Progenitor cell of endocrine pancreas (in vitro differentiated cells): ENCODE results near the gene CPEB3. TPM values are rescaled to one million over a fixed set of nuclear protein-coding genes. Genes with fewer than 3 reads are reported as not detected.

Experiments
- DNase-seq: peaks from one replicate; pipeline ENCODE4 v3.0.0; 2021; ENCODE audit warnings: low spot score; ENCODE audit not compliant: unreplicated experiment
- H3K27ac Mint-ChIP-seq: 2 replicates; pipeline ENCODE4 v1.8.0; 2021; ENCODE audit warnings: mild to moderate bottlenecking, moderate library complexity, mixed read lengths
- H3K27me3 Mint-ChIP-seq: 2 replicates; pipeline ENCODE4 v1.8.0; 2021; ENCODE audit warnings: mixed read lengths
- H3K36me3 Mint-ChIP-seq: 2 replicates; pipeline ENCODE4 v1.8.0; 2022; ENCODE audit warnings: mixed read lengths; ENCODE audit not compliant: insufficient read depth
- H3K4me1 Mint-ChIP-seq: 2 replicates; pipeline ENCODE4 v1.8.0; 2021; ENCODE audit warnings: low read depth, mixed read lengths
- H3K4me3 Mint-ChIP-seq: 2 replicates; pipeline ENCODE4 v1.8.0; 2021; ENCODE audit warnings: low read depth, mild to moderate bottlenecking, moderate library complexity, mixed read lengths
- H3K9me3 Mint-ChIP-seq: 2 replicates; pipeline ENCODE4 v1.8.0; 2021; ENCODE audit warnings: low read depth, mixed read lengths
- total RNA-seq: library from RNA; stranded (reverse); gene quantifications from 2 replicates; pipeline ENCODE4 v1.2.1, GENCODE V29; 2021
- TF ChIP-seq, protein P1 (sequence below): fragments of 200-600 bp; sonication (generic); IDR thresholded peaks from one replicate; pipeline ENCODE4 v1.5.0; 2021; ENCODE audit warnings: antibody characterized with exemption, mild to moderate bottlenecking; ENCODE audit not compliant: unreplicated experiment

The CPEB3 gene
- total RNA-seq, 1 donor from 2014 or later: 2.1 TPM

DNA sequence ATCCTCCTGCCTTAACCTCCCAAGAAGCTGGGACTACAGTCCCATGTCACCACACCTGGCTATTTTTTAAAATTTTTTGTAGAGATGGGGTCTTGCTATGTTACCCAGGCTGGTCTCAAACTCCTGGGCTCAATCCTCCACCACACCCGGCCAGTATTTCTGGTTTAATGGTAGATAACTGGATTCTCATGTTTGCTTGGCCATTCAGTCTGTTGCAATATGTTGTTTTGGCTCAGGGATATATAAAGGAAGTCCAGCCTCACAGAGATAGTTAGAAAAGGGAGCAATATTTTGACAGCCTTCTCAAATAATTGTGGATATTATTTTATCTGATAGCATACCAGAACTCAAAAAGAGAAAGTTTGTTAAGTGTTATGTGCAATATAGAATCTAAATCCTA is 284.9 kb downstream of the CPEB3 start:
- no peak for DNase-seq
- H3K27me3 Mint-ChIP-seq: no peaks in the 10 kb centered on the region
- H3K9me3 Mint-ChIP-seq: peaks cover 11% of the 10 kb centered on the region
- TF ChIP-seq, protein P1, sequence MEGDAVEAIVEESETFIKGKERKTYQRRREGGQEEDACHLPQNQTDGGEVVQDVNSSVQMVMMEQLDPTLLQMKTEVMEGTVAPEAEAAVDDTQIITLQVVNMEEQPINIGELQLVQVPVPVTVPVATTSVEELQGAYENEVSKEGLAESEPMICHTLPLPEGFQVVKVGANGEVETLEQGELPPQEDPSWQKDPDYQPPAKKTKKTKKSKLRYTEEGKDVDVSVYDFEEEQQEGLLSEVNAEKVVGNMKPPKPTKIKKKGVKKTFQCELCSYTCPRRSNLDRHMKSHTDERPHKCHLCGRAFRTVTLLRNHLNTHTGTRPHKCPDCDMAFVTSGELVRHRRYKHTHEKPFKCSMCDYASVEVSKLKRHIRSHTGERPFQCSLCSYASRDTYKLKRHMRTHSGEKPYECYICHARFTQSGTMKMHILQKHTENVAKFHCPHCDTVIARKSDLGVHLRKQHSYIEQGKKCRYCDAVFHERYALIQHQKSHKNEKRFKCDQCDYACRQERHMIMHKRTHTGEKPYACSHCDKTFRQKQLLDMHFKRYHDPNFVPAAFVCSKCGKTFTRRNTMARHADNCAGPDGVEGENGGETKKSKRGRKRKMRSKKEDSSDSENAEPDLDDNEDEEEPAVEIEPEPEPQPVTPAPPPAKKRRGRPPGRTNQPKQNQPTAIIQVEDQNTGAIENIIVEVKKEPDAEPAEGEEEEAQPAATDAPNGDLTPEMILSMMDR: no peak
- H3K4me3 Mint-ChIP-seq: no peak overlapping the region
- H3K36me3 Mint-ChIP-seq: peaks cover 38% of the 10 kb centered on the region
- no peaks in the 10 kb centered on the region for H3K4me1 Mint-ChIP-seq
- H3K27ac Mint-ChIP-seq: no peak overlapping the region

DNA sequence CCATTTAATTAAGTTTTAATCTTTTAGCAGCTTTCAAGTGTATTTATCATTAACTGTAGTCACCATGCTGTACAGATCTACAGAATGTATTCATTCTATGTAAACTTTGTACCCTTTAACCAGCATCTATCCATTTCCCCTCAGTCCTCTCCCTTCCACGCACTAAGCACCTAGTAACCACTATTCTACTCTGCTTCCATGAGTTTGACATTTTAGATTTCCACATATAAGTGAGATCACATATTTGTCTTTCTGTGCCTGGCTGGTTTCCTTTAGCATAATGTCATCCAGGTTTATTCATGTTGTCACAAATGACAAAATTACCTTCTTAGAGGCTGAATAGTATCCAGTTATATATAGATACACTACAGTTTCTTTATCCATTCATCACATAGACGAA is 287.6 kb downstream of the CPEB3 start:
- no peak overlapping the region for H3K4me3 Mint-ChIP-seq
- TF ChIP-seq, protein P1: no peak
- no peaks in the 10 kb centered on the region for H3K4me1 Mint-ChIP-seq
- no peaks in the 10 kb centered on the region for H3K27me3 Mint-ChIP-seq
- H3K9me3 Mint-ChIP-seq: peaks cover 14% of the 10 kb centered on the region
- no peak for DNase-seq
- H3K27ac Mint-ChIP-seq: no peak overlapping the region
- peaks cover 56% of the 10 kb centered on the region for H3K36me3 Mint-ChIP-seq

DNA sequence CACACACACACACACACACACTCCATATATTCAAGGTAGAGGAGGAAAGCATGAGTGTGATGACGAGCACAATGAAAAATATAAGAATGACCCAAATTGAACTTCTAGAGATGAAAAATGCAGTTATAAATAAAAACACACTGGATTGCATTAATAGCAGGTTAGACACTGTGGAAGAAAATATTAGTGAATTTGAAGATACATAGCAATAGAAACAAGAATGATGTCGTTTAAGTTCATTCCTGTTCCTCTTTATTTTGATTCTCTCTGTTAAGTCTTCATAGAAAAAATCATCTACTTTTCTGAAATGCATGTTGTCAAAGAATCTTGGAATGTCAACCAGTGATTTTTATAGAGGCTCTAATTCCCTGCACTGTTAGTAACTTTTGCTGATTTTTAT is 288.9 kb downstream of the CPEB3 start:
- Mint-ChIP-seq H3K4me3 (no peak overlapping the region), H3K27me3 (no peaks in the 10 kb centered on the region), H3K36me3 (peaks cover 60% of the 10 kb centered on the region), H3K9me3 (peaks cover 14% of the 10 kb centered on the region), H3K27ac (no peak overlapping the region), H3K4me1 (no peaks in the 10 kb centered on the region)
- DNase-seq: no peak
- TF ChIP-seq, protein P1: no peak

DNA sequence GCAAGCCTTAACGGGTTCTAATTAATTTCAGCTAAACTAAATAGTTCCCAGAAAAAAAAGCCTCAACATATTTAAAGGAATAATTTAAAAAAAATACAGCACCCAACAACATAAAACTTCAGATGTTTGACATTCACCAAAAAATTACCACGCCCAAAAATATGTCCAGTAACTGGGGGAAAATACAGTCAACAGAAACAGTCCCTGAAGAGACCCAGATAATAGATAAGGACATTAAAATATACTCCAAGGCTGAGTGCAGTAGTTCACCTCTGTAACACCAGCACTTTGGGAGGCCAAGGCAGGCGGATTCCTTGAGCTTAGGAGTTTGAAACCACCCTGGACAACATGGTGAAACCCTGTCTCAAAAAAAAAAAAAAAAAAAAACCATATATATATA is 289.3 kb downstream of the CPEB3 start:
- peaks cover 61% of the 10 kb centered on the region for H3K36me3 Mint-ChIP-seq
- no peak overlapping the region for H3K4me3 Mint-ChIP-seq
- H3K27me3 Mint-ChIP-seq: no peaks in the 10 kb centered on the region
- no peaks in the 10 kb centered on the region for H3K4me1 Mint-ChIP-seq
- TF ChIP-seq, protein P1: no peak
- DNase-seq: no peak
- H3K27ac Mint-ChIP-seq: no peak overlapping the region
- H3K9me3 Mint-ChIP-seq: peaks cover 14% of the 10 kb centered on the region

Other genes starting within 250 kb of the CPEB3 start
- 59.9 and 61.6 TPM in 2 replicates for gene MARCHF5, start 89 bp upstream of the CPEB3 start, total RNA-seq